Natural killer cell treated with Interleukin-12 subunit alpha and Interleukin-12 subunit beta and Interleukin-15 and Interleukin-18, amount 100 ng/mL, for 72 hours (primary cell): ENCODE data around the gene DTL. TPM values are rescaled to one million over a fixed set of nuclear protein-coding genes. Genes with fewer than 3 reads are reported as not detected.

ENCODE experiments used
- ATAC-seq, 2 donors: fragments of 150-1000 bp; cut with Tn5 transposase in 1 of 2; sonication (Bioruptor Pico), chemical (Tn5 transposase) in 1 of 2; 2 replicates each; pipeline ENCODE4 v1.10.0; 2021
- DNase-seq: peaks from one replicate; pipeline ENCODE4 v3.0.0; 2022; ENCODE audit warnings: low spot score
- H3K27ac Mint-ChIP-seq, 2 donors: 1 replicate in 1 of 2; 2 replicates in 1 of 2; pipeline ENCODE4 v1.8.0; 2022; ENCODE audit warnings: mixed read lengths in 2 of 2, mild to moderate bottlenecking in 1 of 2, moderate library complexity in 1 of 2
- H3K27me3 Mint-ChIP-seq, 2 donors: 1 replicate in 1 of 2; 2 replicates in 1 of 2; pipeline ENCODE4 v1.8.0; 2022; ENCODE audit warnings: mixed read lengths in 2 of 2
- H3K36me3 Mint-ChIP-seq: one replicate; pipeline ENCODE4 v1.8.0; 2022; ENCODE audit warnings: mixed read lengths
- H3K4me1 Mint-ChIP-seq, 2 donors: 1 replicate in 1 of 2; 2 replicates in 1 of 2; pipeline ENCODE4 v1.8.0; 2022; ENCODE audit warnings: low read depth in 2 of 2, mixed read lengths in 2 of 2, mild to moderate bottlenecking in 1 of 2
- H3K4me3 Mint-ChIP-seq: one replicate; pipeline ENCODE4 v1.8.0; 2022; ENCODE audit warnings: mixed read lengths
- H3K9me3 Mint-ChIP-seq: 2 replicates; pipeline ENCODE4 v1.8.0; 2022; ENCODE audit warnings: mixed read lengths
- total RNA-seq, 2 donors: library from RNA; stranded (reverse); gene quantifications; one replicate each; pipeline ENCODE4 v1.2.3, GENCODE V29; 2022

Gene DTL
- total RNA-seq, 2 donors from 2014 or later = 43.2 to 90.3 TPM

DNA sequence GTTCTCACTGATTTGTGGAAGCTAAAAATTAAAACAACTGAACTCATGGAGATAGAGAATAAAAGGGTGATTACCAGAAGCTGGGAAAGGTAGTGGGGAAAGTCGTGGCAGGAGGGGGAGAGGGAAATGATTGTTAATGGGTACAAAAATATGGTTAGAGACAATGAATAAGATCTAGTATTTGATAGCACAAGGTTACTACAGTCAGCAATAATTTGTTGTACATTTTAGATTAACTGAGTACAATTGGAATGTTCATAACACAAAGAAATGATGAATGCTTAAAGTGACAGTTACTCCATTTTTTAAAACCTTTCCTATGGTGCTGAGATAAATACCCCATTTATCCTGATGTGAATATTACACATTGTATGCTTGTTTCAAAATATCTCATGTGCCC, 102.3 kb downstream of the DTL start:
- ATAC-seq = no peak
- H3K4me3 Mint-ChIP-seq = no peak overlapping the region

GRCh38 chr1:212138457-212138856, 102.9 kb downstream of the DTL start:
- no peak overlapping the region for H3K27ac Mint-ChIP-seq
- no peaks in the 10 kb centered on the region for H3K9me3 Mint-ChIP-seq
- H3K4me1 Mint-ChIP-seq = no peaks in the 10 kb centered on the region
- ATAC-seq (no peak), DNase-seq (no peak)
- no peak overlapping the region for H3K4me3 Mint-ChIP-seq
- H3K27me3 Mint-ChIP-seq = no peaks in the 10 kb centered on the region
- H3K36me3 Mint-ChIP-seq = peaks cover 4% of the 10 kb centered on the region

More for the DNA sequence above, 102.3 kb downstream of the DTL start:
- DNase-seq = no peak
- Mint-ChIP-seq H3K27ac (no peak overlapping the region), H3K4me1 (no peaks in the 10 kb centered on the region), H3K36me3 (peaks cover 4% of the 10 kb centered on the region), H3K9me3 (no peaks in the 10 kb centered on the region), H3K27me3 (no peaks in the 10 kb centered on the region)

- DNase-seq = no peak
- ATAC-seq = no peak
- H3K4me1 Mint-ChIP-seq = no peaks in the 10 kb centered on the region
- H3K36me3 Mint-ChIP-seq = peaks cover under 1% of the 10 kb centered on the region
- no peaks in the 10 kb centered on the region for H3K27me3 Mint-ChIP-seq
- H3K9me3 Mint-ChIP-seq = no peaks in the 10 kb centered on the region
- H3K4me3 Mint-ChIP-seq = no peak overlapping the region
- no peak overlapping the region for H3K27ac Mint-ChIP-seq
Measured at GRCh38 chr1:212139526-212140135, 104.1 kb downstream of the DTL start.

DNA sequence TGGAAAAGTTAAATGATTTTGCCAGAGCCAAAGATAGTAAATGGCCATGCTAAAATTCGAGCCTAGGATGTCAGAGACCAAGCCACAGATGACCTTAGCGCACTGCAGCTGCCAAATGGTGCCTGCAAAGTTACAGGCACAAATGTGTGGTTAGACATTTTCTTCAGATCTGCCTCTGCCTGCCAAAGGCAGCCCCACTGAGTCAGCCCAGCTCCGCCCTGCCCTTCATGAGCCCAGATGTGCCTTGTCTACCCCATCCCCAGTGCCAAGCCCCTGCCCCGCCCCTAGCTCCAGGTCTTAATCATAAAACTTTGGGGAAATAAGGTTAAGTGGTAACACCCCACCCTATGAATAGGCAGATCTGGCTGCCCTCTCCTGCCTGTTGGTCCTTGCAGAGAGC, 105.9 kb downstream of the DTL start:
- Mint-ChIP-seq H3K27me3 (no peaks in the 10 kb centered on the region), H3K4me3 (no peak overlapping the region), H3K4me1 (no peaks in the 10 kb centered on the region), H3K9me3 (no peaks in the 10 kb centered on the region), H3K36me3 (no peaks in the 10 kb centered on the region), H3K27ac (no peak overlapping the region)
- no peak for ATAC-seq
- no peak for DNase-seq

GRCh38 chr1:212142883-212143530, 107.5 kb downstream of the DTL start:
- DNase-seq (no peak), ATAC-seq (no peak)
- Mint-ChIP-seq H3K27me3 (no peaks in the 10 kb centered on the region), H3K4me1 (no peaks in the 10 kb centered on the region), H3K36me3 (no peaks in the 10 kb centered on the region), H3K4me3 (no peak overlapping the region), H3K27ac (no peak overlapping the region), H3K9me3 (no peaks in the 10 kb centered on the region)

GRCh38 chr1:212147581-212148033, 112.1 kb downstream of the DTL start:
- H3K36me3 Mint-ChIP-seq = no peaks in the 10 kb centered on the region
- DNase-seq = no peak
- no peak overlapping the region for H3K27ac Mint-ChIP-seq
- no peak for ATAC-seq
- H3K27me3 Mint-ChIP-seq = no peaks in the 10 kb centered on the region
- H3K9me3 Mint-ChIP-seq = no peaks in the 10 kb centered on the region
- peaks cover under 1 to 6% of the 10 kb centered on the region in 2 donors for H3K4me1 Mint-ChIP-seq
- no peak overlapping the region for H3K4me3 Mint-ChIP-seq

DNA sequence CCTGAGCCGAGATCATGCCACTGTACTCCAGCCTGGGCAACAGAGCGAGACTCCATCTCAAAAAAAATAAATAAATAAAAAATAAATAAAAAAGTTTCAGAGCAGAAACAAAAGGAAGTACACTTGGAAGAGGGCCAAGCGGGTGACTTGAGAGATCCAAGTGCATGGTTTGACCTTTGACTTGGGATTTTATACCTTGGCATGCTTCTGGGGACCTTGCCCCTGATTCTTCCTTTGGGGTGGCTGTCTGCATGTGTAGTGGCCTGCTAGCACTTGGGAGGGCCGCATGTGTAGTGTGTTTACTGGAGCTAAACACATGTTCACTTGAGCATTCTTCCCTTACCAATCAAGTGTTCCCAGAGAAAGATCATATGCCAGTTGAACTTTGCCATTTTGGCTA, 114.0 kb downstream of the DTL start:
- H3K4me3 Mint-ChIP-seq = no peak overlapping the region
- peaks cover 8 to 9% of the 10 kb centered on the region in 2 donors for H3K4me1 Mint-ChIP-seq
- H3K36me3 Mint-ChIP-seq = no peaks in the 10 kb centered on the region
- H3K9me3 Mint-ChIP-seq = no peaks in the 10 kb centered on the region
- no peak for DNase-seq
- no peak for ATAC-seq
- no peaks in the 10 kb centered on the region for H3K27me3 Mint-ChIP-seq
- H3K27ac Mint-ChIP-seq = no peak overlapping the region

DNA sequence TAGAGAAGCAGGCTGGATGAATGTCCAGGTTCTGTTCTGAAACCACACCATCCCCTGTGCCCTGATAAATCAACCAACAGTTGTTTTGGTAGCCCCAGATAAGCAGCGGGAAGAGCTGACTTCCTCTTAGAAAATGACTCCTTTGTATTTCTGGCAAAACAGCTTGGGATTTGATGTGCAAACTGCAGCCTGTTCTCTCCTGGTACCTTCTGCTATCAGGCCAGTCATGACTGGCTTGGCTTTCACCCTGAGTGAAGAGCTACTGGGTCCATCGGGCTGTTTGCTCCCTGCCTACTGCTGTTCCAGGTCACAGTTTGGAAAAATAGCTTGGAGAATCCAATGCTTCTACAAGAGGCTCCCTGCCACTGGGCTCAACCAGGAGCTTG, 116.8 kb downstream of the DTL start:
- no peaks in the 10 kb centered on the region for H3K27me3 Mint-ChIP-seq
- H3K4me1 Mint-ChIP-seq = peaks cover 9 to 13% of the 10 kb centered on the region in 2 donors
- no peak overlapping the region for H3K4me3 Mint-ChIP-seq
- no peaks in the 10 kb centered on the region for H3K36me3 Mint-ChIP-seq
- no peak for DNase-seq
- H3K9me3 Mint-ChIP-seq = no peaks in the 10 kb centered on the region
- H3K27ac Mint-ChIP-seq = no peak overlapping the region
- ATAC-seq = no peak

- Mint-ChIP-seq H3K36me3 (no peaks in the 10 kb centered on the region), H3K27ac (no peak overlapping the region), H3K9me3 (no peaks in the 10 kb centered on the region)
Measured at GRCh38 chr1:212152869-212153268, 117.3 kb downstream of the DTL start.

GRCh38 chr1:212153635-212154034, 118.1 kb downstream of the DTL start:
- Mint-ChIP-seq H3K4me1 (peaks cover 9 to 13% of the 10 kb centered on the region in 2 donors), H3K27ac (no peak overlapping the region), H3K9me3 (no peaks in the 10 kb centered on the region), H3K36me3 (no peaks in the 10 kb centered on the region), H3K4me3 (no peak overlapping the region), H3K27me3 (no peaks in the 10 kb centered on the region)
- no peak for DNase-seq
- no peak for ATAC-seq

More at GRCh38 chr1:212152869-212153268, 117.3 kb downstream of the DTL start:
- ATAC-seq (no peak), DNase-seq (no peak)
- Mint-ChIP-seq H3K4me1 (peaks cover 9 to 13% of the 10 kb centered on the region in 2 donors), H3K27me3 (no peaks in the 10 kb centered on the region), H3K4me3 (no peak overlapping the region)

Other genes starting within 250 kb of the DTL start
- 10 to 100 TPM; 27.2 to 54.3 TPM for gene LPGAT1, start 205.0 kb upstream of the DTL start, total RNA-seq
- gene INTS7, start 191 bp upstream of the DTL start, total RNA-seq = 10 to 100 TPM; 32.9 to 41.8 TPM
- 10 to 100 TPM; 32.7 to 37.6 TPM for gene PPP2R5A, start 249.7 kb downstream of the DTL start, total RNA-seq